HG03432 (cell line): ENCODE measurements around the gene FOXP3.
"Not testable (repeated sequence)": the region's sequence is repeated elsewhere in the genome, so short reads cannot be mapped to it uniquely, and the experiment has no call there.

ENCODE experiments used
- ATAC-seq: cut with Tn5 transposase; IDR thresholded peaks from one replicate; pipeline ENCODE4 v1.9.1; 2021; ENCODE audit warnings: mild to moderate bottlenecking, moderate library complexity; ENCODE audit not compliant: unreplicated experiment

The FOXP3 gene, protein sequence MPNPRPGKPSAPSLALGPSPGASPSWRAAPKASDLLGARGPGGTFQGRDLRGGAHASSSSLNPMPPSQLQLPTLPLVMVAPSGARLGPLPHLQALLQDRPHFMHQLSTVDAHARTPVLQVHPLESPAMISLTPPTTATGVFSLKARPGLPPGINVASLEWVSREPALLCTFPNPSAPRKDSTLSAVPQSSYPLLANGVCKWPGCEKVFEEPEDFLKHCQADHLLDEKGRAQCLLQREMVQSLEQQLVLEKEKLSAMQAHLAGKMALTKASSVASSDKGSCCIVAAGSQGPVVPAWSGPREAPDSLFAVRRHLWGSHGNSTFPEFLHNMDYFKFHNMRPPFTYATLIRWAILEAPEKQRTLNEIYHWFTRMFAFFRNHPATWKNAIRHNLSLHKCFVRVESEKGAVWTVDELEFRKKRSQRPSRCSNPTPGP

GRCh38 chrX:49264460-49264859 lies at the start of gene FOXP3:
Gene FOXP3 (minus strand): TSS chrX:49264710. CDS start chrX:49258505, 6,205 bp downstream.
- no peak for ATAC-seq

GRCh38 chrX:49312176-49312575 lies 47.7 kb upstream of the FOXP3 start:
- no peak for ATAC-seq

GRCh38 chrX:49310371-49310770 lies 45.9 kb upstream of the FOXP3 start:
- no peak for ATAC-seq

DNA sequence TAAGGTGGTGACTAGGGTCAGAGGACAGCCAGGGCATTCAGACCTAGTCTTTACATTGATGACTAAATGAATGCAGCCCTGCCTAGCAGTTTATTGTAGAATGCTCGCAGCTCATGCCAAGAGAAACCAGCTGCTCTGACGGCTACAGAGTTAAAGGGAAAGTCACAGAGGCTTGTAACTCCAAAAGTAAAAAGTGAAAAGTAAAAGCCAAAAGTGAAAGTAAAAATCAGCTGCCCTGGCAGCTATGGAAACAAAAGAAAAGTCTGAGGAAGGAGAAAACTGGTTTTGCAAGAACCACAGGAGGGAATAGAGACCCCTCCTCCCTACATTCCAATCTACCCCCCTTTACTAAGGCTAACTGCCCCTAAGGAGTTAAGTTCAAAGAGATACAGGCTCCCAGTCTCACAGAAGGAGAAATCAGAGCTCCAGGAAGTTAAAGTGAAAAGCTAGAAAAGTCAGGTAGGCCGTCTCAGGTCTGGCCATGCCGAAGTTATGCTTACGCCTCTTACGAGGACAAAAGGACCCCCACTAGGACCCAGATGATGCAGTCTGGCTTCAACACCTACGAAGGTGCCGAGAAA lies 45.0 kb upstream of the FOXP3 start:
- ATAC-seq: peak; percentile 37

- ATAC-seq: peak; percentile 60
Observed at GRCh38 chrX:49308604-49309269, 44.2 kb upstream of the FOXP3 start.

GRCh38 chrX:49307775-49308174 lies 43.3 kb upstream of the FOXP3 start:
- ATAC-seq: not testable (repeated sequence)

GRCh38 chrX:49303346-49303745 lies 38.8 kb upstream of the FOXP3 start, which contains the start of gene GAGE10:
Gene GAGE10 (plus strand): TSS chrX:49303646. CDS start chrX:49304860, 1,214 bp downstream.
- no peak for ATAC-seq

GRCh38 chrX:49300703-49301102 lies 36.2 kb upstream of the FOXP3 start:
- no peak for ATAC-seq

- ATAC-seq: not testable (repeated sequence)
Observed at GRCh38 chrX:49299293-49299692, 34.8 kb upstream of the FOXP3 start.

DNA sequence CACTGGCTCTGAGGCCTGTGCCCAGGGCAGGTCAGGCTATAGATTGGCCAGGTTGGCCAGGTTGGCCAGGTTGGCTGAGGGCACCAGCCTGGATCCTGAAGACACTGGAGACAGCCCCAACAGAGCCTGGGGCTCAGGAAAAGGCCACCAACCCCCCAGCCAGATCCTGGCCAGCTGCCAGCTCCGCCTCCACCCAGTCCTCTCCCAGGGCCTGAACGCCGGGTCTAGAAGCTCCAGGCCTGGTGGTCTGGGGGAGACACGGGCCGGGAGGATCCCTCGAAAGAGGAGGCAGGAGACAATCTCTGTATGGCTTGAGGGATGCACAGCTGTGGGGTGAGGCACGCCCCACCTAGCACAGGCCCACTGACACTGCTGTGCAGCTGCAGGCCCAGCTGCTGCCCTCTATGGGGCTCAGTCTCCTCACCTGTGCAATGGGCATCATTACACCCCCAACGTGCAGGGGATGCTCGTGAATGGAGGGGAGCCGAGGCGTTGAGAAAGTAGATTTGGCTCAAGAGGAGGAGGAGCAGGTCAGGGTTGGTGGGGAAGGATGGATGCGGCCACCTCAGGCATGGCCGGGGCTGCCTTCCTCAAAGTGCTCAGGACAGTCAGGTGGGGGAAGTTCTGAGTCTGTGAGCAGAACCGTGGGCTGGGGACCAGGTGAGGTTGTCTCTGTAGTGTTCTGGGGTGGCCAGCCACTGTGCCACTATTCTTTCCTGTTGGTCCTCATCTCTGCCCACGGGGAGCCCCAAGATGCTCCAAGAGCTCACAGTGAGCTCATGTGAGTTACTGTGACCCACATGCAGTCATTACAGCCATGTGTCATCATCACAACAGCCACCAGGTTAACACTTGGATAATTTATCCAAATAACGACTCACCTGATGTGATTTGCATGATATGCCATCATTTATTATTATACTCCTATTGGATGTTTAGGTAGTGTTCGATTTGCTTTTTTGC lies 28.2 kb upstream of the FOXP3 start:
- ATAC-seq: no peak

- ATAC-seq: peak; percentile 64
Observed at GRCh38 chrX:49291615-49292337, 27.3 kb upstream of the FOXP3 start.

GRCh38 chrX:49290215-49290614 lies 25.7 kb upstream of the FOXP3 start:
- ATAC-seq: no peak

DNA sequence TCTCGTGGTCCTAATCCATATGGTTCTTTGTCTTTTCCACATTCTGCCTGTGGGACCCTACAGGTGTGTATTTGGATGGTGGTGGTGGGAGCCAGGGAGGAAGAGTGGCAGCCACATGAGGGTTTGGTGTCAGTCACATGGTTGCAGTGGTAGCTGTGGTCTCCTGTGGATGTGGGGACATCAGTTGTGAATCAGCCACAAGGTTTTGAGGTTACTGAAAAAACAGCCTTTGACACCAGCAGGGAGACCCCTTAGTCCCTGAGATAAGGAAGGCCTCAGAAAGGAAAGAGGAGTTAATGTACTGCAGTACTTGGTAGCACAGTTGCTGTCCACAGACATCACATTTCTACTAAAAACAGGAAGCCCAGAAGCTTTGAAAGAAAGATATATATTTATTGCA lies 23.2 kb upstream of the FOXP3 start:
- ATAC-seq: no peak

DNA sequence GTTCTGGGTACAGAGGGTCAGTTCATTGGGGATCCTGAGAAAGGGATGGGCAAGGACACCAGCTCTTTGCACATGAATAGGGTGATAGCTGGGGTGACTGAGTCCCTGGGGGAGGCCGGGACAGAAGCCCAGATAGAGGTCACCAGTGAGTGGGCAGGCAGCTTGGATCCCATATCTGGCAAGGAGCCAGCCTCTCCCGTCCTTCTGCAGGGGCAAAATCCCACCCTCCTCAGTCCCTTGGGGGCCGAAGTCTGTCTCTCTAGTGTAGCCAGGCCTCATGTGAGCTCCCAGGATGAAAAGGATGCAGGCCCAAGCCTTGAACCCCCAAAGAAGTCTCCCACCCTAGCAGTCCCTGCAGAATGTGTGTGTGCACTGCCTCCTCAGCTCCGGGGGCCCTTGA lies 22.1 kb upstream of the FOXP3 start:
- ATAC-seq: no peak

- ATAC-seq: no peak
Observed at GRCh38 chrX:49286136-49286535, 21.6 kb upstream of the FOXP3 start.

GRCh38 chrX:49284212-49284611 lies 19.7 kb upstream of the FOXP3 start:
- no peak for ATAC-seq

- ATAC-seq: no peak
Observed at GRCh38 chrX:49282647-49283011, 18.1 kb upstream of the FOXP3 start.

- no peak for ATAC-seq
Observed at GRCh38 chrX:49278081-49278480, 13.6 kb upstream of the FOXP3 start.

DNA sequence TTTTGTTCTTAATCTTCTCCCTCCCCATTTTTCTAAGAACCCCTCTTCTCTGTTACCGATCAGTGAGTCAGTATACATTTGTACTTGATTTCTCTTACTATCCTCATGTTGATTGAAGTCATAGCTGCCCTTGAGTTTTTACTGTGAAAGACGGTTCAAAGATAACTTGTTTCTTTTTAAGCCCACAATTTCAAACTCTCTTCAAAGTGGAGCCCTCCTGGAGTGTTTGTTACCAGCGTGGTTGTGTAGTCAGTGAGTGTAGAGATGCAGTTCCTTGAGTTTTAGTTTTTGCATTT lies 13.0 kb upstream of the FOXP3 start:
- ATAC-seq: no peak
